ENCODE data around the gene ADAM12. TPM values are rescaled to one million over a fixed set of nuclear protein-coding genes. Genes with fewer than 3 reads are reported as not detected.

ADAM12 gene
- total and polyA plus RNA-seq, 2 experiments from 2014 or later, result 0.13 to 0.87 TPM

- TF ChIP-seq ZNF462 (CRISPR knock-in tag; IDR thresholded peaks at IDR 0.05), result no peak
- no peak for TF ChIP-seq REST (IDR thresholded peaks at IDR 0.05; ENCODE audit: unreplicated experiment)
- TF ChIP-seq, protein P1, sequence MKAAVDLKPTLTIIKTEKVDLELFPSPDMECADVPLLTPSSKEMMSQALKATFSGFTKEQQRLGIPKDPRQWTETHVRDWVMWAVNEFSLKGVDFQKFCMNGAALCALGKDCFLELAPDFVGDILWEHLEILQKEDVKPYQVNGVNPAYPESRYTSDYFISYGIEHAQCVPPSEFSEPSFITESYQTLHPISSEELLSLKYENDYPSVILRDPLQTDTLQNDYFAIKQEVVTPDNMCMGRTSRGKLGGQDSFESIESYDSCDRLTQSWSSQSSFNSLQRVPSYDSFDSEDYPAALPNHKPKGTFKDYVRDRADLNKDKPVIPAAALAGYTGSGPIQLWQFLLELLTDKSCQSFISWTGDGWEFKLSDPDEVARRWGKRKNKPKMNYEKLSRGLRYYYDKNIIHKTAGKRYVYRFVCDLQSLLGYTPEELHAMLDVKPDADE (IDR thresholded peaks at IDR 0.05), result no peak
- no peak for TF ChIP-seq NANOG (IDR thresholded peaks at IDR 0.05; ENCODE audit: borderline replicate concordance)
Observed at GRCh38 chr10:126201603-126202002, 186.7 kb downstream of the ADAM12 start (continued).
